ENCODE results near the gene PRKAR1B. TPM values are rescaled to one million over a fixed set of nuclear protein-coding genes. Genes with fewer than 3 reads are reported as not detected.

The PRKAR1B gene
- total RNA-seq, 2 experiments from 2014 or later = 48.7 to 49.9 TPM

DNA sequence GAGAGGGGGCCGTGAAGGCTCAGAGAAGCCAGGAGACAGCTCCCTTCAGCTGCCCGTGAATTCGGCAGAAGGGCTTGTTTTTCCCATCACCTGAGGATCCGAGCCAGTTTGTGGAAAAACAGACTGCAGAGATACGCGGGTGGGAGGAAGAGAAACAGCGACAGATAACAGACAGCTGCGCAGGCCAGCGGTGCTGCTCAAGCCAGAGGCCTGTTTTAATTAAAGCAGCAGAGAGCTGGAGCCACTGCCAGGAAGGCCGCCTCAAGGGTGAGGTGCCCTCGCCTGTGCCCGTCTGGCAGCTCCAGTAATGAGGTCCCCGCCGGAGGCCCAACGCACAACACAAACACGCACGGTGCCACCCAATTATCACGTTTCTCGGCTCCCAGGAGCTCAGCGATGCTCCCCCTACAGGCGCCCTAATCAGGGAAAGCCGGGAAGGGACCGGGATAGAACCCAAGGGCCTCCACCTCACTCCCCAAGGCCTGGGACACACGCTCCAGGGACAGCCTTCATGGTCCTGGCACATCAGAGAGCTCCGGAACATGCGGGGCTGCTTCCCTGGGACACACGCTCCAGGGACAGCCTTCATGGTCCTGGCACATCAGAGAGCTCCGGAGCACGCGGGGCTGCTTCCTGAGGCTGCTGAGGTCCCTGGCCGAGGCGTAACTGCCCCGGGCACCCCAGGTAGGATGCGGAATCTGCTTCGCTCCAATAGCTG lies 61.2 kb downstream of the PRKAR1B start:
- TF ChIP-seq, protein P1, sequence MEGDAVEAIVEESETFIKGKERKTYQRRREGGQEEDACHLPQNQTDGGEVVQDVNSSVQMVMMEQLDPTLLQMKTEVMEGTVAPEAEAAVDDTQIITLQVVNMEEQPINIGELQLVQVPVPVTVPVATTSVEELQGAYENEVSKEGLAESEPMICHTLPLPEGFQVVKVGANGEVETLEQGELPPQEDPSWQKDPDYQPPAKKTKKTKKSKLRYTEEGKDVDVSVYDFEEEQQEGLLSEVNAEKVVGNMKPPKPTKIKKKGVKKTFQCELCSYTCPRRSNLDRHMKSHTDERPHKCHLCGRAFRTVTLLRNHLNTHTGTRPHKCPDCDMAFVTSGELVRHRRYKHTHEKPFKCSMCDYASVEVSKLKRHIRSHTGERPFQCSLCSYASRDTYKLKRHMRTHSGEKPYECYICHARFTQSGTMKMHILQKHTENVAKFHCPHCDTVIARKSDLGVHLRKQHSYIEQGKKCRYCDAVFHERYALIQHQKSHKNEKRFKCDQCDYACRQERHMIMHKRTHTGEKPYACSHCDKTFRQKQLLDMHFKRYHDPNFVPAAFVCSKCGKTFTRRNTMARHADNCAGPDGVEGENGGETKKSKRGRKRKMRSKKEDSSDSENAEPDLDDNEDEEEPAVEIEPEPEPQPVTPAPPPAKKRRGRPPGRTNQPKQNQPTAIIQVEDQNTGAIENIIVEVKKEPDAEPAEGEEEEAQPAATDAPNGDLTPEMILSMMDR (IDR thresholded peaks at IDR 0.05) = no peak
- Mint-ChIP-seq H3K27ac (no peak overlapping the region), H3K9me3 (peaks cover 7% of the 10 kb centered on the region), H3K4me1 (ENCODE audit: low read depth) (peaks cover 11% of the 10 kb centered on the region), H3K4me3 (no peak overlapping the region), H3K36me3 (ENCODE audit: low read depth) (peaks cover 8% of the 10 kb centered on the region), H3K27me3 (no peaks in the 10 kb centered on the region)
- no peak for ATAC-seq
- intact Hi-C loops (cut with micrococcal nuclease) = no loop called here
- no peak for DNase-seq
- ChIA-PET POLR2A (no interaction called here), CTCF (no interaction called here)

DNA sequence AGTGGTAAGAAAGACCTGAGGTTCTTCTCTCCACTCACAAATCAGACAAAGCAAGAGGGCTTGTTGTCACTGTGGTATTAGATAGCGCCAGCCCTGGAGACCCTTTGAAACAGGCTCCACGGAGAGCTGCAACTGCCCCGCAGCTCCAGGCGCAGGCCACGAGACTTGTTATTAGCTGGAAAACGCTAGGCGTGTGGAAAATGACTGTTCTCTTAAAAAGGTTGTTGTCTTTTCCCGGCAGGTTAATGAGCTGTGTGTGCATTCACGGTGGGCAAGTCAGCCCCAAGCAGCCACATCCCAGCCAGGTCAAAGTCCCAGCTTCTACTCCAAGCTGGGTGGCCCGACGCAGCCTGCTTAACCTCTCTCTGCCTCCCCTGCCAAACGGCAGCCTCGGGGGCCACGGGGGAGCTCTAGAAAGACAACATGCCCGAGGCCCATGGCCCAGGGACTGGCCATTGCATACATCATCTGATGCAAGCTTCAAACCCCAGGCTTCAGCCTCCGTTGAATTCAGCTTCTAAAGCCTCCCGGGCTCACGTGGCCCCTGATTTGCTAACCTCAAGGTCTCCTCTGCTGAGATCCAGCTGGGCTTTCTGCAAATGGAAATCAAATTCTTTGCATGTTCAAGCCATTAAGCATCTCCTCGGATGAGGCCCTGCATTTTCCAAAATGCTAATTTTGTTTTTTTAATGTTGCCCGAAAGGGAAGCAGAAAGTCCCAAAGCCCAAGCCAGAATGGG lies 61.9 kb downstream of the PRKAR1B start:
- DNase-seq (no peak), ATAC-seq (no peak)
- H3K27ac Mint-ChIP-seq = no peak overlapping the region
- peaks cover 7% of the 10 kb centered on the region for H3K9me3 Mint-ChIP-seq
- ChIA-PET CTCF (interaction anchor here (1.1 kb wide), 1 partner anchor 343 kb away, joined by 3 read pairs; no protein-coding TSS in a partner anchor), POLR2A (no interaction called here)
- peaks cover 11% of the 10 kb centered on the region for H3K4me1 Mint-ChIP-seq (ENCODE audit: low read depth)
- H3K4me3 Mint-ChIP-seq = no peak overlapping the region
- H3K27me3 Mint-ChIP-seq = no peaks in the 10 kb centered on the region
- intact Hi-C loops (cut with micrococcal nuclease) = no loop called here
- H3K36me3 Mint-ChIP-seq (ENCODE audit: low read depth) = peaks cover 8% of the 10 kb centered on the region
- TF ChIP-seq, protein P1 (IDR thresholded peaks at IDR 0.05) = no peak

DNA sequence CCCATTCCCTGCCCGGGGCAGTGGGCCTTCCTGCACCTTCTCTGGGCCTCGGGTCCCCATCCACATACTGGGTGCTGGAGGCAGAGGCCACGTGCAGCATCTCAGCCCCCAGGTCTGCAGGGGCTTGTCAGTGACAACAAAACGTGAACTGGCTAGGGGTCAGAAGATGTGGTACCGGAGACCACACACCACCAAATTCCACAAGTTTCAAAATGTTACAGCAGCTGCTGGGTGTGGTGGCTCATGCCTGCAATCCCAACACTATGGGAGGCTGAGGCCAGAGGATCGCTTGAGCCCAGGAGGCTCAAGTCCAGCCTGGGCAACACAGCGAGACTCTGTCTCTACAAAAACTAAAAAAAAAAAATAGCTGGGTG lies 62.7 kb downstream of the PRKAR1B start:
- TF ChIP-seq, protein P1 (IDR thresholded peaks at IDR 0.05) = no peak
- DNase-seq = no peak

DNA sequence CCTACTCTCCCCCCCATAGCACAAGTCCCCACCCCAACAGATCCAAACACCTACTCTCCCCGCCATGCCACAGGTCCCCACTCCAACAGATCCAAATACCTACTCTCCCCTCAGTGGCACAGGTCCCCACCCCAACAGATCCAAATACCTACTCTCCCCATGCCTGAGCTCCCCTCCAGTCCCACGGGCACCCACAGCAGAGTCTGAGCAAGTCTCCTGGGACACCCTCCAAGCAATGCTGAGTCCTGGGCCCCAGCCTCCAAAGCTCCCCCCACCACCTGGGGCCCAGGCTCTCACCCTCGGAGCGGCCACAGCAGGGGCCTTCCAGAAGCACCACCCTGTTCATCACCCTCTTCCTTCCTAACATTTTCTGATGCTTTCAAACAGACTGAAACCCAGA lies 64.5 kb downstream of the PRKAR1B start:
- H3K36me3 Mint-ChIP-seq (ENCODE audit: low read depth) = peaks cover 14% of the 10 kb centered on the region
- no peak for ATAC-seq
- POLR2A ChIA-PET = no interaction called here

More for the DNA sequence above, 62.7 kb downstream of the PRKAR1B start:
- no peaks in the 10 kb centered on the region for H3K27me3 Mint-ChIP-seq
- CTCF ChIA-PET = interaction anchor here (1.1 kb wide), 1 partner anchor 342 kb away, joined by 3 read pairs; no protein-coding TSS in a partner anchor
- no peak overlapping the region for H3K4me3 Mint-ChIP-seq
- H3K4me1 Mint-ChIP-seq (ENCODE audit: low read depth) = peaks cover 11% of the 10 kb centered on the region
- H3K36me3 Mint-ChIP-seq (ENCODE audit: low read depth) = peaks cover 8% of the 10 kb centered on the region
- H3K27ac Mint-ChIP-seq = no peak overlapping the region
- peaks cover 7% of the 10 kb centered on the region for H3K9me3 Mint-ChIP-seq
- no peak for ATAC-seq
- intact Hi-C loops (cut with micrococcal nuclease) = no loop called here
- POLR2A ChIA-PET = interaction anchor here (0.7 kb wide), 1 partner anchor 71 kb away, joined by 3 read pairs; no protein-coding TSS in a partner anchor

More for the DNA sequence above, 64.5 kb downstream of the PRKAR1B start:
- Mint-ChIP-seq H3K9me3 (peaks cover 8% of the 10 kb centered on the region), H3K4me1 (ENCODE audit: low read depth) (peaks cover 11% of the 10 kb centered on the region), H3K4me3 (no peak overlapping the region), H3K27me3 (no peaks in the 10 kb centered on the region), H3K27ac (peak overlapping the region; percentile 70)
- intact Hi-C loops (cut with micrococcal nuclease) = no loop called here
- no peak for DNase-seq
- TF ChIP-seq, protein P1 (IDR thresholded peaks at IDR 0.05) = no peak
- CTCF ChIA-PET = no interaction called here
